Measurements from ENCODE around the gene CREB5.

Gene CREB5

GRCh38 chr7:28732071-28732869 lies 320.0 kb downstream of the CREB5 start:
- DNase-seq (ENCODE audit: low spot score in 2 of 2) = peak; percentile 33 to 59

GRCh38 chr7:28733035-28733434 lies 320.7 kb downstream of the CREB5 start:
- in situ Hi-C loops (cut with MboI; ENCODE audit: low sequenced_read_pairs) = no loop called here
- H3K4me3 ChIP-seq = no peak overlapping the region

More at GRCh38 chr7:28732071-28732869, 320.0 kb downstream of the CREB5 start:
- Histone ChIP-seq H3K9me3 (no peaks in the 10 kb centered on the region), H3K4me1 (no peaks in the 10 kb centered on the region), H3K27me3 (ENCODE audit: low read depth) (no peaks in the 10 kb centered on the region; the same call in 1 of the 2 replicates), H3K4me3 (no peak overlapping the region), H3K36me3 (replicated peaks) (no peaks in the 10 kb centered on the region)
- in situ Hi-C loops (cut with MboI; ENCODE audit: low sequenced_read_pairs) = no loop called here

GRCh38 chr7:28738412-28738811 lies 326.1 kb downstream of the CREB5 start:
- Histone ChIP-seq H3K4me1 (peaks cover 8% of the 10 kb centered on the region), H3K9me3 (no peaks in the 10 kb centered on the region), H3K27me3 (ENCODE audit: low read depth) (no peaks in the 10 kb centered on the region), H3K36me3 (replicated peaks) (no peaks in the 10 kb centered on the region), H3K4me3 (no peak overlapping the region)
- in situ Hi-C loops (cut with MboI; ENCODE audit: low sequenced_read_pairs) = no loop called here
- DNase-seq (ENCODE audit: low spot score in 2 of 2) = no peak

More at GRCh38 chr7:28733035-28733434, 320.7 kb downstream of the CREB5 start:
- H3K9me3 ChIP-seq = no peaks in the 10 kb centered on the region
- no peaks in the 10 kb centered on the region; the same call in 1 of the 2 replicates for H3K27me3 ChIP-seq (ENCODE audit: low read depth)
- no peaks in the 10 kb centered on the region for H3K36me3 ChIP-seq (replicated peaks)
- no peak for DNase-seq (ENCODE audit: low spot score in 2 of 2)
- no peaks in the 10 kb centered on the region for H3K4me1 ChIP-seq

- Histone ChIP-seq H3K4me3 (no peak overlapping the region), H3K4me1 (peaks cover 8% of the 10 kb centered on the region), H3K36me3 (replicated peaks) (no peaks in the 10 kb centered on the region), H3K9me3 (no peaks in the 10 kb centered on the region), H3K27me3 (ENCODE audit: low read depth) (no peaks in the 10 kb centered on the region)
- in situ Hi-C loops (cut with MboI; ENCODE audit: low sequenced_read_pairs) = no loop called here
- no peak for DNase-seq (ENCODE audit: low spot score in 2 of 2)
These were observed 326.8 kb downstream of the CREB5 start for GRCh38 chr7:28739128-28739527.

- in situ Hi-C loops (cut with MboI; ENCODE audit: low sequenced_read_pairs) = no loop called here
- no peaks in the 10 kb centered on the region for H3K9me3 ChIP-seq
- no peak overlapping the region for H3K4me3 ChIP-seq
- peaks cover 8% of the 10 kb centered on the region for H3K4me1 ChIP-seq
- peak; percentile 62 to 75 for DNase-seq (ENCODE audit: low spot score in 2 of 2)
- no peaks in the 10 kb centered on the region for H3K36me3 ChIP-seq (replicated peaks)
- H3K27me3 ChIP-seq (ENCODE audit: low read depth) = no peaks in the 10 kb centered on the region
These were observed 327.5 kb downstream of the CREB5 start for GRCh38 chr7:28739826-28740225.

- Histone ChIP-seq H3K4me1 (peaks cover 4% of the 10 kb centered on the region), H3K36me3 (replicated peaks) (no peaks in the 10 kb centered on the region), H3K27me3 (ENCODE audit: low read depth) (no peaks in the 10 kb centered on the region; the same call in 1 of the 2 replicates), H3K9me3 (no peaks in the 10 kb centered on the region), H3K4me3 (no peak overlapping the region)
- in situ Hi-C loops (cut with MboI; ENCODE audit: low sequenced_read_pairs) = no loop called here
- no peak for DNase-seq (ENCODE audit: low spot score in 2 of 2)
These were observed 332.6 kb downstream of the CREB5 start for GRCh38 chr7:28744951-28745350.

GRCh38 chr7:28745351-28745750 lies 333.0 kb downstream of the CREB5 start:
- Histone ChIP-seq H3K4me1 (no peaks in the 10 kb centered on the region; the same call in 1 of the 2 replicates), H3K36me3 (replicated peaks) (no peaks in the 10 kb centered on the region), H3K4me3 (no peak overlapping the region), H3K9me3 (no peaks in the 10 kb centered on the region), H3K27me3 (ENCODE audit: low read depth) (no peaks in the 10 kb centered on the region; the same call in 1 of the 2 replicates)
- no peak for DNase-seq (ENCODE audit: low spot score in 2 of 2)
- in situ Hi-C loops (cut with MboI; ENCODE audit: low sequenced_read_pairs) = no loop called here

- Histone ChIP-seq H3K4me3 (no peak overlapping the region), H3K9me3 (no peaks in the 10 kb centered on the region), H3K4me1 (no peaks in the 10 kb centered on the region), H3K27me3 (ENCODE audit: low read depth) (no peaks in the 10 kb centered on the region; the same call in 1 of the 2 replicates), H3K36me3 (replicated peaks) (no peaks in the 10 kb centered on the region)
- no peak for DNase-seq (ENCODE audit: low spot score in 2 of 2)
- in situ Hi-C loops (cut with MboI; ENCODE audit: low sequenced_read_pairs) = no loop called here
These were observed 335.1 kb downstream of the CREB5 start for GRCh38 chr7:28747404-28747803.

GRCh38 chr7:28747854-28748253 lies 335.5 kb downstream of the CREB5 start:
- no peak for DNase-seq (ENCODE audit: low spot score in 2 of 2)
- no peaks in the 10 kb centered on the region for H3K4me1 ChIP-seq
- H3K4me3 ChIP-seq = no peak overlapping the region
- H3K9me3 ChIP-seq = no peaks in the 10 kb centered on the region
- H3K36me3 ChIP-seq (replicated peaks) = no peaks in the 10 kb centered on the region
- H3K27me3 ChIP-seq (ENCODE audit: low read depth) = no peaks in the 10 kb centered on the region; the same call in 1 of the 2 replicates
- in situ Hi-C loops (cut with MboI; ENCODE audit: low sequenced_read_pairs) = no loop called here

- DNase-seq (ENCODE audit: low spot score in 2 of 2) = no peak
- H3K4me1 ChIP-seq = no peaks in the 10 kb centered on the region
- in situ Hi-C loops (cut with MboI; ENCODE audit: low sequenced_read_pairs) = no loop called here
These were observed 336.0 kb downstream of the CREB5 start for GRCh38 chr7:28748346-28748745.

GRCh38 chr7:28748933-28749584 lies 336.7 kb downstream of the CREB5 start:
- no peaks in the 10 kb centered on the region for H3K4me1 ChIP-seq
- H3K9me3 ChIP-seq = no peaks in the 10 kb centered on the region
- H3K36me3 ChIP-seq (replicated peaks) = no peaks in the 10 kb centered on the region
- no peaks in the 10 kb centered on the region; the same call in 1 of the 2 replicates for H3K27me3 ChIP-seq (ENCODE audit: low read depth)
- no peak for DNase-seq (ENCODE audit: low spot score in 2 of 2)
- in situ Hi-C loops (cut with MboI; ENCODE audit: low sequenced_read_pairs) = no loop called here
- no peak overlapping the region for H3K4me3 ChIP-seq

More at GRCh38 chr7:28748346-28748745, 336.0 kb downstream of the CREB5 start:
- no peak overlapping the region for H3K4me3 ChIP-seq
- no peaks in the 10 kb centered on the region for H3K9me3 ChIP-seq
- H3K27me3 ChIP-seq (ENCODE audit: low read depth) = no peaks in the 10 kb centered on the region; the same call in 1 of the 2 replicates
- H3K36me3 ChIP-seq (replicated peaks) = no peaks in the 10 kb centered on the region

GRCh38 chr7:28749638-28750037 lies 337.3 kb downstream of the CREB5 start:
- no peaks in the 10 kb centered on the region; the same call in 1 of the 2 replicates for H3K27me3 ChIP-seq (ENCODE audit: low read depth)
- no peak for DNase-seq (ENCODE audit: low spot score in 2 of 2)

GRCh38 chr7:28750981-28751380 lies 338.7 kb downstream of the CREB5 start:
- in situ Hi-C loops (cut with MboI; ENCODE audit: low sequenced_read_pairs) = no loop called here
- H3K9me3 ChIP-seq = no peaks in the 10 kb centered on the region
- no peak for DNase-seq (ENCODE audit: low spot score in 2 of 2)
- H3K4me1 ChIP-seq = no peaks in the 10 kb centered on the region
- H3K27me3 ChIP-seq (ENCODE audit: low read depth) = peaks cover 5% of the 10 kb centered on the region; the same call in 1 of the 2 replicates
- no peak overlapping the region for H3K4me3 ChIP-seq
- H3K36me3 ChIP-seq (replicated peaks) = no peaks in the 10 kb centered on the region

More at GRCh38 chr7:28749638-28750037, 337.3 kb downstream of the CREB5 start:
- Histone ChIP-seq H3K4me3 (no peak overlapping the region), H3K9me3 (no peaks in the 10 kb centered on the region), H3K4me1 (no peaks in the 10 kb centered on the region), H3K36me3 (replicated peaks) (no peaks in the 10 kb centered on the region)
- in situ Hi-C loops (cut with MboI; ENCODE audit: low sequenced_read_pairs) = no loop called here

- H3K4me1 ChIP-seq = no peaks in the 10 kb centered on the region
- no peaks in the 10 kb centered on the region for H3K36me3 ChIP-seq (replicated peaks)
- H3K27me3 ChIP-seq (ENCODE audit: low read depth) = peaks cover 7% of the 10 kb centered on the region
- in situ Hi-C loops (cut with MboI; ENCODE audit: low sequenced_read_pairs) = no loop called here
- no peak for DNase-seq (ENCODE audit: low spot score in 2 of 2)
- H3K4me3 ChIP-seq = no peak overlapping the region
- H3K9me3 ChIP-seq = no peaks in the 10 kb centered on the region
These were observed 341.3 kb downstream of the CREB5 start for GRCh38 chr7:28753613-28754012.
